ENCODE measurements around the gene ZNF385A. TPM values are rescaled to one million over a fixed set of nuclear protein-coding genes. Genes with fewer than 3 reads are reported as not detected.

Gene ZNF385A
- polyA plus RNA-seq, 1 donor from 2014 or later: 0.46 TPM

- no peak overlapping the region for H3K4me3 ChIP-seq (ENCODE audit: low read length)
- no peaks in the 10 kb centered on the region for H3K9me2 ChIP-seq (ENCODE audit: insufficient read depth, low read length)
- no peak for TF ChIP-seq EP300 (conservative IDR thresholded peaks at IDR 0.05; ENCODE audit: poor library complexity, severe bottlenecking)
- TF ChIP-seq TAF1 (IDR thresholded peaks at IDR 0.05; ENCODE audit: low read depth): no peak
- TF ChIP-seq, protein P1, sequence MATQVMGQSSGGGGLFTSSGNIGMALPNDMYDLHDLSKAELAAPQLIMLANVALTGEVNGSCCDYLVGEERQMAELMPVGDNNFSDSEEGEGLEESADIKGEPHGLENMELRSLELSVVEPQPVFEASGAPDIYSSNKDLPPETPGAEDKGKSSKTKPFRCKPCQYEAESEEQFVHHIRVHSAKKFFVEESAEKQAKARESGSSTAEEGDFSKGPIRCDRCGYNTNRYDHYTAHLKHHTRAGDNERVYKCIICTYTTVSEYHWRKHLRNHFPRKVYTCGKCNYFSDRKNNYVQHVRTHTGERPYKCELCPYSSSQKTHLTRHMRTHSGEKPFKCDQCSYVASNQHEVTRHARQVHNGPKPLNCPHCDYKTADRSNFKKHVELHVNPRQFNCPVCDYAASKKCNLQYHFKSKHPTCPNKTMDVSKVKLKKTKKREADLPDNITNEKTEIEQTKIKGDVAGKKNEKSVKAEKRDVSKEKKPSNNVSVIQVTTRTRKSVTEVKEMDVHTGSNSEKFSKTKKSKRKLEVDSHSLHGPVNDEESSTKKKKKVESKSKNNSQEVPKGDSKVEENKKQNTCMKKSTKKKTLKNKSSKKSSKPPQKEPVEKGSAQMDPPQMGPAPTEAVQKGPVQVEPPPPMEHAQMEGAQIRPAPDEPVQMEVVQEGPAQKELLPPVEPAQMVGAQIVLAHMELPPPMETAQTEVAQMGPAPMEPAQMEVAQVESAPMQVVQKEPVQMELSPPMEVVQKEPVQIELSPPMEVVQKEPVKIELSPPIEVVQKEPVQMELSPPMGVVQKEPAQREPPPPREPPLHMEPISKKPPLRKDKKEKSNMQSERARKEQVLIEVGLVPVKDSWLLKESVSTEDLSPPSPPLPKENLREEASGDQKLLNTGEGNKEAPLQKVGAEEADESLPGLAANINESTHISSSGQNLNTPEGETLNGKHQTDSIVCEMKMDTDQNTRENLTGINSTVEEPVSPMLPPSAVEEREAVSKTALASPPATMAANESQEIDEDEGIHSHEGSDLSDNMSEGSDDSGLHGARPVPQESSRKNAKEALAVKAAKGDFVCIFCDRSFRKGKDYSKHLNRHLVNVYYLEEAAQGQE (IDR thresholded peaks at IDR 0.05; ENCODE audit: borderline replicate concordance): no peak
- TF ChIP-seq POLR2AphosphoS5 (IDR thresholded peaks at IDR 0.05): no peak
- no peak for TF ChIP-seq SMC3 (conservative IDR thresholded peaks at IDR 0.05; ENCODE audit: poor library complexity)
- TF ChIP-seq MXI1 (conservative IDR thresholded peaks at IDR 0.05; ENCODE audit: poor library complexity, severe bottlenecking): no peak
- TF ChIP-seq, protein P2, sequence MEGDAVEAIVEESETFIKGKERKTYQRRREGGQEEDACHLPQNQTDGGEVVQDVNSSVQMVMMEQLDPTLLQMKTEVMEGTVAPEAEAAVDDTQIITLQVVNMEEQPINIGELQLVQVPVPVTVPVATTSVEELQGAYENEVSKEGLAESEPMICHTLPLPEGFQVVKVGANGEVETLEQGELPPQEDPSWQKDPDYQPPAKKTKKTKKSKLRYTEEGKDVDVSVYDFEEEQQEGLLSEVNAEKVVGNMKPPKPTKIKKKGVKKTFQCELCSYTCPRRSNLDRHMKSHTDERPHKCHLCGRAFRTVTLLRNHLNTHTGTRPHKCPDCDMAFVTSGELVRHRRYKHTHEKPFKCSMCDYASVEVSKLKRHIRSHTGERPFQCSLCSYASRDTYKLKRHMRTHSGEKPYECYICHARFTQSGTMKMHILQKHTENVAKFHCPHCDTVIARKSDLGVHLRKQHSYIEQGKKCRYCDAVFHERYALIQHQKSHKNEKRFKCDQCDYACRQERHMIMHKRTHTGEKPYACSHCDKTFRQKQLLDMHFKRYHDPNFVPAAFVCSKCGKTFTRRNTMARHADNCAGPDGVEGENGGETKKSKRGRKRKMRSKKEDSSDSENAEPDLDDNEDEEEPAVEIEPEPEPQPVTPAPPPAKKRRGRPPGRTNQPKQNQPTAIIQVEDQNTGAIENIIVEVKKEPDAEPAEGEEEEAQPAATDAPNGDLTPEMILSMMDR (IDR thresholded peaks at IDR 0.05; ENCODE audit: poor library complexity, severe bottlenecking): no peak
- TF ChIP-seq RAD21 (conservative IDR thresholded peaks at IDR 0.05): no peak
- TF ChIP-seq EZH2 (IDR thresholded peaks at IDR 0.05; ENCODE audit: borderline replicate concordance, insufficient read depth, low read length, poor library complexity, severe bottlenecking): no peak
- H3K9me3 ChIP-seq (ENCODE audit: low read length): no peaks in the 10 kb centered on the region
- H3K36me3 ChIP-seq (ENCODE audit: insufficient read depth, low read length): no peaks in the 10 kb centered on the region
- no peaks in the 10 kb centered on the region for H4K20me1 ChIP-seq (ENCODE audit: insufficient read depth)
- no peak overlapping the region for H3K4me2 ChIP-seq (ENCODE audit: low read length)
- H3K27me3 ChIP-seq (ENCODE audit: insufficient read depth, low read depth, low read length): no peaks in the 10 kb centered on the region
- peak overlapping the region; percentile 12 for H3K9ac ChIP-seq (ENCODE audit: low read length)
- H3K27ac ChIP-seq (ENCODE audit: low read length): no peak overlapping the region
- no peaks in the 10 kb centered on the region for H3K79me2 ChIP-seq (replicated peaks; ENCODE audit: insufficient read depth, low read length)
- H2AFZ ChIP-seq (ENCODE audit: low read depth, low read length): no peak overlapping the region
- H3F3A ChIP-seq (ENCODE audit: insufficient read depth, low read length, poor library complexity, severe bottlenecking): no peaks in the 10 kb centered on the region
These were observed 14.9 kb downstream of the ZNF385A start for GRCh38 chr12:54369597-54370131.

DNA sequence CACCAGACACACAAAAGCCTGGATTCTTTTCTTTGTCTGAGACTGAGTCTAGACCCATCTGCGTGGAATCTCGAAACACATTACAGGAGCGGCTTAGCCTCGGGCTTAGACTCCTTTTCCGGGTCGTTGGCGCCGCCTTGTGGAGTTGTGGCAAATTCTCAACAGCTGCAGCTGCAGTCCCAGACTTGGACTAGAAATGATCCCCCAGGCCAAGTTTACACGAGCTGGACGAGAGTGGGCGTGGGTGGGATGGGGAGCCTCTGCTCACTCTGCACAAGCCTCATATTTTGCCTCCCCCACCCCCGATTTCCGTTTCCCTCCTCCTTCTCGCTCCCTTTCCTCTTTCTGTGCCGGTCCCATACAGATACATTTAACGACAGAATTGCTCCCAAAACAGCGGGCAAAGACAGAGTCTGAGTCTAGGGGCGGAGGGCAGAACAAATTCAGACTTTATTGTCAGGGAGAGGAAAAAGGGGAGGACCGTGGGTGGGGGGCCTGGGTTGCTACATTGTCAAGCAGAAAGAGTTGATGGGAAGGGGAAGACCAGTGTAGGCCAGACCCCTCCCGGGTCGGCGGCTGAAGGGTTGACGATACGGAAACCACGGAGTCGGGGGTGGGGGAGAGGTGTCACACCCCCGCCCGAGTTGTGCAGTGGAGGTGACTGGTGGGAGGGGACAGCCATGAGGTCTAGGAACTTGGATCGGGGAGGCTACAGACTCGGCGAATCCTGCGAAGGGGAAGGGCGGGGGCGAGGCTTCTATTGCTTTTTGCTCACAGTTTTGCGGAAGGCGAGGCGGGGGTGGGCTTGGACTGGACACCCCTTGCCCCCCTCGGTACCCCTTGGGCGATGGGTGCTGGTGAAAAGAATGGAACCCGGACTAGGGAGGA is 15.6 kb downstream of the ZNF385A start:
- H3K4me2 ChIP-seq (ENCODE audit: low read length): no peak overlapping the region
- H3K27ac ChIP-seq (ENCODE audit: low read length): no peak overlapping the region
- no peaks in the 10 kb centered on the region for H3K9me2 ChIP-seq (ENCODE audit: insufficient read depth, low read length)
- H3K79me2 ChIP-seq (replicated peaks; ENCODE audit: insufficient read depth, low read length): no peaks in the 10 kb centered on the region
- H2AFZ ChIP-seq (ENCODE audit: low read depth, low read length): no peak overlapping the region
- H3K27me3 ChIP-seq (ENCODE audit: insufficient read depth, low read depth, low read length): no peaks in the 10 kb centered on the region
- no peaks in the 10 kb centered on the region for H4K20me1 ChIP-seq (ENCODE audit: insufficient read depth)
- no peak overlapping the region for H3K9ac ChIP-seq (ENCODE audit: low read length)
- H3F3A ChIP-seq (ENCODE audit: insufficient read depth, low read length, poor library complexity, severe bottlenecking): no peaks in the 10 kb centered on the region
- H3K9me3 ChIP-seq (ENCODE audit: low read length): no peaks in the 10 kb centered on the region
- no peak for TF ChIP-seq TAF1 (IDR thresholded peaks at IDR 0.05; ENCODE audit: low read depth)
- peak; percentile 10 for TF ChIP-seq MXI1 (conservative IDR thresholded peaks at IDR 0.05; ENCODE audit: poor library complexity, severe bottlenecking)
- peak; percentile 81 for TF ChIP-seq SMC3 (conservative IDR thresholded peaks at IDR 0.05; ENCODE audit: poor library complexity)
- TF ChIP-seq EP300 (conservative IDR thresholded peaks at IDR 0.05; ENCODE audit: poor library complexity, severe bottlenecking): no peak
- TF ChIP-seq, protein P1 (IDR thresholded peaks at IDR 0.05; ENCODE audit: borderline replicate concordance): no peak
- no peak for TF ChIP-seq EZH2 (IDR thresholded peaks at IDR 0.05; ENCODE audit: borderline replicate concordance, insufficient read depth, low read length, poor library complexity, severe bottlenecking)
- TF ChIP-seq RAD21 (conservative IDR thresholded peaks at IDR 0.05): peak; percentile 83
- TF ChIP-seq, protein P2 (IDR thresholded peaks at IDR 0.05; ENCODE audit: poor library complexity, severe bottlenecking): peak; percentile 85
- no peak for TF ChIP-seq POLR2AphosphoS5 (IDR thresholded peaks at IDR 0.05)
- no peak overlapping the region for H3K4me3 ChIP-seq (ENCODE audit: low read length)
- H3K36me3 ChIP-seq (ENCODE audit: insufficient read depth, low read length): no peaks in the 10 kb centered on the region
